Ramos (cell line): ENCODE results near the gene HTRA1.

ENCODE experiments used
- in situ Hi-C: fragments of 300-500 bp; cut with MboI; formaldehyde crosslinking; loops from one replicate; pipeline ENCODE4 v1.14.3; 2022; ENCODE audit warnings: low sequenced_read_pairs; ENCODE audit not compliant: unreplicated experiment

The HTRA1 gene

GRCh38 chr10:122492999-122493481 lies 31.7 kb downstream of the HTRA1 start:
- in situ Hi-C loops: no loop called here

- in situ Hi-C loops: no loop called here
These were observed 32.4 kb downstream of the HTRA1 start for GRCh38 chr10:122493761-122494160.

- in situ Hi-C loops: no loop called here
These were observed 32.9 kb downstream of the HTRA1 start for GRCh38 chr10:122494173-122494820.

- in situ Hi-C loops: no loop called here
These were observed 33.5 kb downstream of the HTRA1 start for GRCh38 chr10:122494833-122495232.

- in situ Hi-C loops: no loop called here
These were observed 34.3 kb downstream of the HTRA1 start for GRCh38 chr10:122495406-122496340.

GRCh38 chr10:122497241-122497640 lies 35.9 kb downstream of the HTRA1 start:
- in situ Hi-C loops: no loop called here

GRCh38 chr10:122498521-122498920 lies 37.2 kb downstream of the HTRA1 start:
- in situ Hi-C loops: no loop called here

- in situ Hi-C loops: no loop called here
These were observed 37.7 kb downstream of the HTRA1 start for GRCh38 chr10:122499012-122499411.

- in situ Hi-C loops: no loop called here
These were observed 38.2 kb downstream of the HTRA1 start for GRCh38 chr10:122499491-122499941.

- in situ Hi-C loops: no loop called here
These were observed 38.8 kb downstream of the HTRA1 start for GRCh38 chr10:122500194-122500593.

GRCh38 chr10:122500726-122501125 lies 39.4 kb downstream of the HTRA1 start:
- in situ Hi-C loops: no loop called here

GRCh38 chr10:122503012-122503411 lies 41.7 kb downstream of the HTRA1 start:
- in situ Hi-C loops: no loop called here

- in situ Hi-C loops: no loop called here
These were observed 42.7 kb downstream of the HTRA1 start for GRCh38 chr10:122503886-122504609.

GRCh38 chr10:122504610-122504950 lies 43.2 kb downstream of the HTRA1 start:
- in situ Hi-C loops: no loop called here

- in situ Hi-C loops: no loop called here
These were observed 43.7 kb downstream of the HTRA1 start for GRCh38 chr10:122505011-122505410.

GRCh38 chr10:122505885-122506645 lies 44.7 kb downstream of the HTRA1 start:
- in situ Hi-C loops: no loop called here

- in situ Hi-C loops: no loop called here
These were observed 46.3 kb downstream of the HTRA1 start for GRCh38 chr10:122507616-122508015.

- in situ Hi-C loops: no loop called here
These were observed 46.7 kb downstream of the HTRA1 start for GRCh38 chr10:122508021-122508420.

- in situ Hi-C loops: no loop called here
These were observed 48.0 kb downstream of the HTRA1 start for GRCh38 chr10:122509323-122509722.

GRCh38 chr10:122510326-122510725 lies 49.0 kb downstream of the HTRA1 start:
- in situ Hi-C loops: no loop called here
